BLaER1 (cell line): ENCODE data around the gene ELAVL2.
"Not testable (repeated sequence)": the region's sequence is repeated elsewhere in the genome, so short reads cannot be mapped to it uniquely, and the experiment has no call there.

Experiments used
- H3K27ac ChIP-seq: shearing (Covaris generic); formaldehyde crosslinking; 2 replicates; pipeline ENCODE4 v1.8.1; 2022
- H3K27me3 ChIP-seq: shearing (Covaris generic); formaldehyde crosslinking; 2 replicates; pipeline ENCODE4 v1.8.1; 2022
- H3K36me3 ChIP-seq: shearing (Covaris generic); formaldehyde crosslinking; 2 replicates; pipeline ENCODE4 v1.8.1; 2022
- H3K4me1 ChIP-seq: shearing (Covaris generic); formaldehyde crosslinking; 2 replicates; pipeline ENCODE4 v1.8.1; 2022
- H3K4me2 ChIP-seq: shearing (Covaris generic); formaldehyde crosslinking; 2 replicates; pipeline ENCODE4 v1.8.1; 2022
- H3K4me3 ChIP-seq: shearing (Covaris generic); formaldehyde crosslinking; 2 replicates; pipeline ENCODE4 v1.8.1; 2022
- H3K9ac ChIP-seq: shearing (Covaris generic); formaldehyde crosslinking; 2 replicates; pipeline ENCODE4 v1.8.1; 2022
- H3K9me3 ChIP-seq: shearing (Covaris generic); formaldehyde crosslinking; 2 replicates; pipeline ENCODE4 v1.8.1; 2022
- H4K20me1 ChIP-seq: shearing (Covaris generic); formaldehyde crosslinking; 2 replicates; pipeline ENCODE4 v1.8.1; 2022
- Cebpa-rat ChIP-seq: shearing (Covaris generic); IDR thresholded peaks from 2 replicates; pipeline ENCODE4 v1.8.1; 2022

The ELAVL2 gene

DNA sequence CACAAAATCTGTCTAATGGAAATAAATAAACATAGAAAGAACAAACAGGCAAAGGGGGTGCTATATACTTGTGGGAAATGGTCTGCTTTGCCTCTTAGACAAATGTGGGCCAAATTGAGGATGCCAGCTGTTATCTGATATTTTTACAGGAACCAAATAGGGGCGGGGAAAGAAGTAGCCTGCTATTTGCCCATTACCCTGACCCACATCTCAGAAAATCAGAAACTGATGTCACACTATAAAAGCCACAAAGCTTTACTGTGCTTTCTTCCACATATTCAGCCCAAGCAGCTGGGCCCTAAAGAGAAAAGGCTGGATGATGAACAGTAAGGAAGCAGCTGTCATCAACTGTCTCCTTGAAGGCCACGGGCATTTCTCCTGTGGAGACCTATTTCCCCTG, 97.3 kb downstream of the ELAVL2 start:
- Histone ChIP-seq H3K9me3 (no peaks in the 10 kb centered on the region), H3K9ac (no peak overlapping the region), H4K20me1 (no peaks in the 10 kb centered on the region), H3K4me2 (no peak overlapping the region), H3K36me3 (no peaks in the 10 kb centered on the region), H3K4me3 (no peak overlapping the region), H3K4me1 (no peaks in the 10 kb centered on the region), H3K27me3 (no peaks in the 10 kb centered on the region), H3K27ac (no peak overlapping the region)
- no peak for TF ChIP-seq Cebpa-rat

DNA sequence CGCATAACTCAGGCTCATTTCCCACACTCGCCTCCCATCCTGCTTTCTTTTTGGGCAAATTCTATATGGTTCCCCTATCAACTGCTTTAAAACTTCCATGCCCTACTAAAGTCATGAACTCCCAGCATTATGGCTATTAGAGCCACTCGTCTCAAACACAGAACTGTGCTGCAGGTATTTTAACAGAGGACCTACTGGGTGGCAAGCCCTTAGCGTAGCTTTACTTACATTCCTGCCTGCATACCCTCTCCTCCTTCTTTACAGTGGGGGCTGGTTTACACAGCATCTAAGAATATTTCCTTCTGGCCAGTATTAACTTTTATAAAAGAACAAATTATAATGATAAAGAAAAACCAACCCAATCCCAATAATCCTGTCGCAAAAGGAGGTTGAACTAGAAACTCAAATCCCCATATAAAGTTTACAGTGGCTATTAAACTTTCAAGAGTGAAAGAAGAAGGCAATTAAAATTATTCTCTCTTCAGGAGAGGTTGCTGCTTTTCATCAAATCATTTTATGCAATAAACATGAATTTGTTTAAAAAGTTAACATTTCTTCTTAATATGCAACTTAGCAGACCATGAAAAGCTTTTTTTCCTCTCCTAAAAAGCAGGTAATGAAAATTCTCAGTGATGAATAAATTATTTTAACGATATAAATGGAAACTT, 100.6 kb downstream of the ELAVL2 start:
- H3K4me2 ChIP-seq, result no peak overlapping the region
- H3K27ac ChIP-seq, result no peak overlapping the region
- no peaks in the 10 kb centered on the region for H3K4me1 ChIP-seq
- no peaks in the 10 kb centered on the region for H3K27me3 ChIP-seq
- TF ChIP-seq Cebpa-rat, result no peak
- no peak overlapping the region for H3K4me3 ChIP-seq
- H3K36me3 ChIP-seq, result no peaks in the 10 kb centered on the region
- no peak overlapping the region for H3K9ac ChIP-seq
- no peaks in the 10 kb centered on the region for H3K9me3 ChIP-seq
- H4K20me1 ChIP-seq, result no peaks in the 10 kb centered on the region

DNA sequence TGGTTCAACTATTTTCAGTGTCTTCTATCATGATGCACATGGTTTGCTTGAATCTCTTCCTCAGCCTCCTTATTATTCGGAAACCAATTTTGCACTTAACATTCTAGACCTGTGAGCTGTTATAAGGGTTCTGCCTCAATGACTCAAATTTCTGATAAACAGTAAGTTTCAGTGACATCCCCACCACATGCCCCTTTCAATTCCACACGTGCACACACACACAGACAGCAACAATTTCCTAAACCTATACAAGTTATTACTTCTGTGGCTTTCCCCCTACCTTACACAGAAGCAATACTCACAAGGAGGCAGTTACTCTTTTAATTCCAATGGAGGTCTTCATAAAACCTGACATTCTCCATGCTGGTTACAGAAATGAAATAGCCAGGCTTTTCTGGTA, 102.4 kb downstream of the ELAVL2 start:
- H3K36me3 ChIP-seq, result no peaks in the 10 kb centered on the region
- H3K4me1 ChIP-seq, result no peaks in the 10 kb centered on the region
- H3K9me3 ChIP-seq, result no peaks in the 10 kb centered on the region
- H3K27me3 ChIP-seq, result no peaks in the 10 kb centered on the region
- no peak overlapping the region for H3K4me2 ChIP-seq
- no peak for TF ChIP-seq Cebpa-rat
- no peak overlapping the region for H3K27ac ChIP-seq
- H3K9ac ChIP-seq, result no peak overlapping the region
- H3K4me3 ChIP-seq, result no peak overlapping the region
- no peaks in the 10 kb centered on the region for H4K20me1 ChIP-seq

DNA sequence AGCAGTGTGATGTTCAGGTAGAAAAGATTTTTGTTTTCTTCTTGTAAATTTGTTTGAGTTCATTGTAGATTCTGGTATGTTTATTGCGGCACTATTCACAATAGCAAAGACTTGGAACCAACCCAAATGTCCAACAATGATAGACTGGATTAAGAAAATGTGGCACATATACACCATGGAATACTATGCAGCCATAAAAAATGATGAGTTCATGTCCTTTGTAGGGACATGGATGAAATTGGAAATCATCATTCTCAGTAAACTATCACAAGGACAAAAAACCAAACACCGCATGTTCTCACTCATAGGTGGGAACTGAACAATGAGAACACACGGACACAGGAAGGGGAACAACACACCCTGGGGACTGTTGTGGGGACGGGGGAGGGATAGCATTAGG, 103.0 kb downstream of the ELAVL2 start:
- H3K9me3 ChIP-seq, H3K36me3 ChIP-seq, H3K4me3 ChIP-seq, H3K27me3 ChIP-seq, H3K9ac ChIP-seq, H3K27ac ChIP-seq, H3K4me1 ChIP-seq, H4K20me1 ChIP-seq, H3K4me2 ChIP-seq: not testable (repeated sequence)

DNA sequence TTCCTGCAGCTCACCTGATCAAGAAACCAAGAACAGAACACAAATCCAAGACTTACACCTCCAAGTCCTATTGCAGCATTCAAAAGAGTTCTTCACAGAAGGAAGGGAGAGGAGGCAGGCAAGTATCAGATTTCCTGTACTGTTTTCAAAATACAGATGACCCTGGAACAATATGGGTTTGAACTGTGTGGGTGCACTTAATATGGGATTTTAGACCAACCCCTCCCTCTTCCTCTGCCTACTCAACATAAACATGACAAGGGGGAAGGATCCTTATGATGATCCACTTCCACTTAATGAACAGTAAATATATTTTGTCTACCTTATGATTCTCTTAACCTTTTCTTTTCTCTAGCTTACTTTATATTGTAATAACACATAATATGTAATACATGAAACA, 104.6 kb downstream of the ELAVL2 start:
- H4K20me1 ChIP-seq, result no peaks in the 10 kb centered on the region
- H3K27me3 ChIP-seq, result no peaks in the 10 kb centered on the region
- H3K4me3 ChIP-seq, result no peak overlapping the region
- H3K9ac ChIP-seq, result no peak overlapping the region
- H3K4me1 ChIP-seq, result no peaks in the 10 kb centered on the region
- H3K36me3 ChIP-seq, result no peaks in the 10 kb centered on the region
- H3K27ac ChIP-seq, result no peak overlapping the region
- H3K4me2 ChIP-seq, result no peak overlapping the region
- TF ChIP-seq Cebpa-rat, result no peak
- no peaks in the 10 kb centered on the region for H3K9me3 ChIP-seq

DNA sequence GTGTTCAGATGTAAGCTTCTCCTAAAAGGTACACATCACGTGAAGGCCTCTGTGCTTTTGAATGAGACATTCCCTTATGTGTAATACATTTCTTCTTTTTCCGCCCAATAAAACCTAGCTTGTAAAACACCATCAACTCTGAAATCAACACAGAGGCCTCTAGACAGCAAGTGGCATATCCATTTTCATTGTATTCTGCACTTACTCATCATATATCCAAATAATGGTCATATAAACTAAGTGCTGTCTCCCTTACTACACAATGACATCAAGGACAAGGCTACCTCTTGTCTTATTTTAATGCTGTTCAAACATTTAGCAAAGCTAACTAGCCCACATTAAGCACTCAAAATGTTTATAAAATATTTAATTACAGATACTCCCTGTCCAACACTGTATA, 108.5 kb downstream of the ELAVL2 start:
- no peak for TF ChIP-seq Cebpa-rat
- no peak overlapping the region for H3K4me2 ChIP-seq
- no peaks in the 10 kb centered on the region for H4K20me1 ChIP-seq
- no peaks in the 10 kb centered on the region for H3K4me1 ChIP-seq
- H3K27ac ChIP-seq, result no peak overlapping the region
- H3K9me3 ChIP-seq, result no peaks in the 10 kb centered on the region
- H3K4me3 ChIP-seq, result no peak overlapping the region
- H3K36me3 ChIP-seq, result no peaks in the 10 kb centered on the region
- no peak overlapping the region for H3K9ac ChIP-seq
- no peaks in the 10 kb centered on the region for H3K27me3 ChIP-seq

DNA sequence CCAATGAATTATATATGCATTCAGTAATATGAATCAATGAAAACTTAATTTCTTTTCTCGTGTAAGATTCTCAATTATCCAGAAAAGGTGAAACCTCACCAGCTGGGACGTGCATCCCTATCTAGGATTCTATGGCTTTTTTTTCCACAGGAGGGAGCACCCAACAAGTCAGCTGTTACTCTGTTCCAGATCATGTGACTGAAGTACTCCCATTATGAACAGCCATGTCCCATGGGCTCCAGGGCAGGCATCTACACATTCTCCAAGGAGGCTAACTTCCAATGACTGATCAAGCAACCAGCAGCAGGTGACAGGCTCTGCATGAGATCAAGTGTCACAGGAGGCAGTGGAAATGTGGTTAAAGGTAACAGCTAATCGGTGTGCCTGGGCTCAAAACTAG, 118.8 kb downstream of the ELAVL2 start:
- no peak overlapping the region for H3K27ac ChIP-seq
- H3K4me3 ChIP-seq, result no peak overlapping the region
- no peaks in the 10 kb centered on the region for H3K9me3 ChIP-seq
- H3K4me2 ChIP-seq, result no peak overlapping the region
- H4K20me1 ChIP-seq, result no peaks in the 10 kb centered on the region
- no peak for TF ChIP-seq Cebpa-rat
- H3K27me3 ChIP-seq, result no peaks in the 10 kb centered on the region
- no peaks in the 10 kb centered on the region for H3K36me3 ChIP-seq
- no peak overlapping the region for H3K9ac ChIP-seq
- no peaks in the 10 kb centered on the region for H3K4me1 ChIP-seq

DNA sequence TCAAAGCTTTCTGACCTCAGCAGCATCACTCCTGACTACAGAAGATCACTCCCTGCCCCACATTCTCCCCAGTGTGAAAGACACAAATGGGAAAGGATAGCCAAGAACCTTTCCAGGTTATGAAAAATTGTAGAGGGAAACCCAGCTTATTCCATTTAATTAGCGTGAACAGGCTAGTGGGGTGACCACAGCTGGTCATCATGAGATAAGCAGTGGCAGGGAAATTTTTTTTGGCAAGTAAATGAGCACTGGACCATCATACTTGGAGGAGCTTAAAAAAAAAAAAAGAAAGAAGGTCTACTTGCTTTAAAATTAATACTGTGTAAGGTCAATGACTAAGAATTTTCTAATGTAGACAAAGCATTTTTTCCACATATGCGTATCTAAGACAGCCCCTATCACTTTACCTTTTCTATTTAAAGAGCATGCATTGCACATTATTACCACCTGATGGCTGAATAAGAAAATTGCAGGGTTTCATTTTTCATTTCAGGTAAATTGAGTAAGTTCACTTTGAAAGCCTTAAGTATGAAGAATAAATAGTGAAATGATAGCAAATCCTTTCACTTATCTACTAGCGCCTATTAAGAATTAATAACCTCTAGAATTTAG, 123.6 kb downstream of the ELAVL2 start:
- Histone ChIP-seq H3K27me3 (no peaks in the 10 kb centered on the region), H3K9ac (no peak overlapping the region), H3K27ac (no peak overlapping the region), H3K4me1 (no peaks in the 10 kb centered on the region), H4K20me1 (no peaks in the 10 kb centered on the region), H3K4me2 (no peak overlapping the region), H3K36me3 (no peaks in the 10 kb centered on the region), H3K9me3 (no peaks in the 10 kb centered on the region), H3K4me3 (no peak overlapping the region)
- no peak for TF ChIP-seq Cebpa-rat

DNA sequence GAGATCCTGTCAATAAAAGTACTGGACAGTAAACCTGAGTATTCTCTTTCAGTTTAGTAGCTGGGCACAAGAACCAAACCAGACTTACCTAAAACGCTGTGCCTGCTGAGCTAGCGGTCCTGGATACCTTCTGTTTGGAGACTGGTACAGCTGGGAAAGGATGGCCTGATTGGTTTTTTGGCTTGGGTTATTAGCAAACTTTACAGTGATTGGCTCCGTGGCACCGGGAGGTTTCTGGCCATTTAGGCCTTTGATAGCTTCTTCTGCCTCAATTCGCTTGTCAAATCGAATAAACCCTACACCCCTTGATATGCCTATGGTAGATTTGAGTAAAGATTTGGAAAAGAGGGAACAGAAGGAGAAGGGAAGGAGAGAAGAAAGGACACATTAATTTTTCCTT, 124.7 kb downstream of the ELAVL2 start:
- H3K4me1 ChIP-seq, result no peaks in the 10 kb centered on the region
- no peaks in the 10 kb centered on the region for H3K27me3 ChIP-seq
- no peaks in the 10 kb centered on the region for H3K9me3 ChIP-seq
- TF ChIP-seq Cebpa-rat, result no peak
- H3K36me3 ChIP-seq, result no peaks in the 10 kb centered on the region
- no peak overlapping the region for H3K27ac ChIP-seq
- no peaks in the 10 kb centered on the region for H4K20me1 ChIP-seq
- no peak overlapping the region for H3K9ac ChIP-seq
- no peak overlapping the region for H3K4me3 ChIP-seq
- no peak overlapping the region for H3K4me2 ChIP-seq

DNA sequence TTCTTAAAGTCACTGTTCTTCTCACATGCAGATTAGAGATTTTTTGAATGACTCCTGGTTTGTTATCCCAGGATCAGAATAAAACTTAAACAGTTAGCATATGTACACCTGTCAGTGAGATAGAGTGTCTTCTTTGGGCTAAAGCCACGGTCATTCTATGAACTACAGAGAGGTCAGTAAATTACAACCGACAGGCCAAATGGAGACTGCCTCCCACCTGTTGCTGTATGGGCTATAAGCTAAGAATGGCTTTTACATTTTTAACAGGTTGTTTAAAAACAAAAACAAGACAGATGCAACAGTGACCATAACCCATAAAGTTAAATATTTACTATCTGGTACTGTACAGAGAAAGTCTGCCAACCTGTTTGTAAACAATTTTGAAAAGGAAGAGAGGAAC, 125.7 kb downstream of the ELAVL2 start:
- no peak overlapping the region for H3K4me2 ChIP-seq
- H3K27me3 ChIP-seq, result no peaks in the 10 kb centered on the region
- no peaks in the 10 kb centered on the region for H4K20me1 ChIP-seq
- no peaks in the 10 kb centered on the region for H3K4me1 ChIP-seq
- no peak overlapping the region for H3K27ac ChIP-seq
- H3K4me3 ChIP-seq, result no peak overlapping the region
- no peak for TF ChIP-seq Cebpa-rat
- no peak overlapping the region for H3K9ac ChIP-seq
- no peaks in the 10 kb centered on the region for H3K36me3 ChIP-seq
- no peaks in the 10 kb centered on the region for H3K9me3 ChIP-seq

DNA sequence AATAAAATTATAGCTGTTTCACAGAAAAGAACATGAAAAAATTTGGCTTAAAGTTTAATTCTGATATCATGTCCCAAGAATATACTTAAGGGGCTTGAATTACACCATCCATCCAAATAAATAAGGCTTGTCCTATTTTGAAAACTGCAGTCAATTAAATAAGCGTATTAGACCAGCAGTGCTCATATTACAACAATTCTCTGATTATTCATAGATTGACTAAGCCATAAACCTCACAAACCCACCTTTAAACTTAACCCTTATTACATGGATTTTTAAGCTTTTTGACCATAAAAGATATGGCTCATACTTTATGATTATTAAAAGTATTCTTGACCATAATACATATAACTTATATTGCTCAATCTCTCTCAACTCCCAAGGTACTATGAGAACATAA, 127.9 kb downstream of the ELAVL2 start:
- Histone ChIP-seq H3K4me1 (no peaks in the 10 kb centered on the region), H3K4me3 (no peak overlapping the region), H3K27me3 (no peaks in the 10 kb centered on the region), H3K36me3 (no peaks in the 10 kb centered on the region), H3K9ac (no peak overlapping the region), H3K9me3 (no peaks in the 10 kb centered on the region), H4K20me1 (no peaks in the 10 kb centered on the region), H3K4me2 (no peak overlapping the region), H3K27ac (no peak overlapping the region)
- no peak for TF ChIP-seq Cebpa-rat
